HCT116 (cell line): ENCODE data around the gene CBFB.

Experiments used
- CEBPB ChIP-seq: IDR thresholded peaks from 2 replicates; pipeline ENCODE4 v1.6.1; 2012; ENCODE audit warnings: low read depth
- EZH2 ChIP-seq: fragments of 200-600 bp; sonication (generic); IDR thresholded peaks from 2 replicates; pipeline ENCODE4 v1.6.1; 2017; ENCODE audit warnings: antibody characterized with exemption, mixed run types
- POLR2A ChIP-seq: IDR thresholded peaks from 2 replicates; pipeline ENCODE4 v1.7.0; 2011; ENCODE audit warnings: borderline replicate concordance; ENCODE audit not compliant: insufficient read depth, insufficient read length; ENCODE audit errors: extremely low read depth
- POLR2AphosphoS5 ChIP-seq: IDR thresholded peaks from 2 replicates; pipeline ENCODE4 v1.6.1; 2011; ENCODE audit warnings: mild to moderate bottlenecking, low read depth, low read length, moderate library complexity
- SRF ChIP-seq: IDR thresholded peaks from 2 replicates; pipeline ENCODE4 v1.6.1; 2012; ENCODE audit warnings: low read depth
- ZNF274 ChIP-seq: fragments of 200-500 bp; sonication (Bioruptor generic); IDR thresholded peaks from 2 replicates; pipeline ENCODE4 v1.6.1; 2014; ENCODE audit warnings: mild to moderate bottlenecking, low read depth, low read length, inconsistent platforms
- TF ChIP-seq, protein P1 (sequence below), 3 experiments: fragments of 200-600 bp in 1 of 3; sonication (generic) in 1 of 3; IDR thresholded peaks in 2 of 3; conservative IDR thresholded peaks in 1 of 3; 2 replicates each; pipeline ENCODE4 v1.5.1; 2012 to 2017; ENCODE audit warnings: low read depth in 2 of 3, low read length in 2 of 3, antibody characterized with exemption in 1 of 3, borderline replicate concordance in 1 of 3, control low read depth in 1 of 3, mild to moderate bottlenecking in 1 of 3, mixed read lengths in 1 of 3, mixed run types in 1 of 3, moderate library complexity in 1 of 3; ENCODE audit not compliant: insufficient read depth in 1 of 3
- TF ChIP-seq, protein P2 (sequence below): IDR thresholded peaks from 2 replicates; pipeline ENCODE4 v1.6.1; 2012
- TF ChIP-seq, protein P3 (sequence below): IDR thresholded peaks from 2 replicates; pipeline ENCODE4 v1.6.1; 2012; ENCODE audit warnings: low read depth
- TF ChIP-seq, protein P4 (sequence below): IDR thresholded peaks from 2 replicates; pipeline ENCODE4 v1.6.1; 2011; ENCODE audit warnings: mild to moderate bottlenecking, low read length, moderate library complexity; ENCODE audit not compliant: insufficient replicate concordance; ENCODE audit errors: extremely low read depth

DNA sequence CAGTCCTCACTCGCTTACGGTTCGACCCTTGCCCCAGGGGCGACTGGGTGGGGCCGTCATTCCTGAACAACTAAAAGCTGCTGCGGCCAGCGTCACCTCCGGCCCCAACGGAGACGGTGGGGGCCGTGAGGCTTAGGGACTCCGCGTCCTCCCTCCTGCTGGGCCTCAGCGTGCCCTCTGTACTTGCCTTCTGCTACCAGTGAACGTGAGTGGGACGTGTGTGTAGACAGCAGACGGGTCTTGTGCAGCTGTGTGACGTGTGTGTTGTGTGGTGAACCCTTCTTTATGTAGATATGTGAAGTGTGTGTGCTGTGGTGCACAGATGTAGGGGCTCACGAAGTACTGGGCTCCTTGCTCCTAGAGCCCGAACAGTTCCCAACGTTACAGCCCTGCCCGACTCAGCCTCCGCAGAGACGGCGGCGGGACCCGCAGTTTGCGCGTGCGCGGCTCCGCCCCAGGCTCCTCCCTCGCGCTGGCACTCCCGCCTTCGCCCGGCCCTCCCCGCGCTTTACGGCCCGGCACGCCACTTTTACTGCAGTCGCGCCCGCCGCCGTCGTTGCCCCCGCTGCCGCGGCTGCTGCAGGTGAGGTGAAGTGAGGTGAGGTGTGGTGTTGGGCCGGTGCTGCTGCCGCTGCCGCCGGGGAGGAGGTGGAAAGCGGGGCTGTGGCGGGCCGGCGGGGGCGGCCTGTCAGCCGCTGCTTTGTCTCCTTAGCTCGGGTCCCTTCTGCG, 80.6 kb downstream of the CBFB start, which contains the start of gene PHAF1:
- peak; percentile 97 for TF ChIP-seq POLR2A
- TF ChIP-seq, protein P1, sequence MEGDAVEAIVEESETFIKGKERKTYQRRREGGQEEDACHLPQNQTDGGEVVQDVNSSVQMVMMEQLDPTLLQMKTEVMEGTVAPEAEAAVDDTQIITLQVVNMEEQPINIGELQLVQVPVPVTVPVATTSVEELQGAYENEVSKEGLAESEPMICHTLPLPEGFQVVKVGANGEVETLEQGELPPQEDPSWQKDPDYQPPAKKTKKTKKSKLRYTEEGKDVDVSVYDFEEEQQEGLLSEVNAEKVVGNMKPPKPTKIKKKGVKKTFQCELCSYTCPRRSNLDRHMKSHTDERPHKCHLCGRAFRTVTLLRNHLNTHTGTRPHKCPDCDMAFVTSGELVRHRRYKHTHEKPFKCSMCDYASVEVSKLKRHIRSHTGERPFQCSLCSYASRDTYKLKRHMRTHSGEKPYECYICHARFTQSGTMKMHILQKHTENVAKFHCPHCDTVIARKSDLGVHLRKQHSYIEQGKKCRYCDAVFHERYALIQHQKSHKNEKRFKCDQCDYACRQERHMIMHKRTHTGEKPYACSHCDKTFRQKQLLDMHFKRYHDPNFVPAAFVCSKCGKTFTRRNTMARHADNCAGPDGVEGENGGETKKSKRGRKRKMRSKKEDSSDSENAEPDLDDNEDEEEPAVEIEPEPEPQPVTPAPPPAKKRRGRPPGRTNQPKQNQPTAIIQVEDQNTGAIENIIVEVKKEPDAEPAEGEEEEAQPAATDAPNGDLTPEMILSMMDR (IDR thresholded peaks at IDR 0.05 in 2 of 3, conservative IDR thresholded peaks at IDR 0.05 in 1 of 3; ENCODE audit: borderline replicate concordance in 1 of 3, insufficient read depth in 1 of 3, low read depth in 2 of 3, low read length in 2 of 3), result no peak
- TF ChIP-seq, protein P2, sequence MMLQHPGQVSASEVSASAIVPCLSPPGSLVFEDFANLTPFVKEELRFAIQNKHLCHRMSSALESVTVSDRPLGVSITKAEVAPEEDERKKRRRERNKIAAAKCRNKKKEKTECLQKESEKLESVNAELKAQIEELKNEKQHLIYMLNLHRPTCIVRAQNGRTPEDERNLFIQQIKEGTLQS, result no peak
- TF ChIP-seq SRF, result no peak
- TF ChIP-seq EZH2, result no peak
- no peak for TF ChIP-seq CEBPB
- TF ChIP-seq ZNF274, result no peak
- TF ChIP-seq, protein P3, sequence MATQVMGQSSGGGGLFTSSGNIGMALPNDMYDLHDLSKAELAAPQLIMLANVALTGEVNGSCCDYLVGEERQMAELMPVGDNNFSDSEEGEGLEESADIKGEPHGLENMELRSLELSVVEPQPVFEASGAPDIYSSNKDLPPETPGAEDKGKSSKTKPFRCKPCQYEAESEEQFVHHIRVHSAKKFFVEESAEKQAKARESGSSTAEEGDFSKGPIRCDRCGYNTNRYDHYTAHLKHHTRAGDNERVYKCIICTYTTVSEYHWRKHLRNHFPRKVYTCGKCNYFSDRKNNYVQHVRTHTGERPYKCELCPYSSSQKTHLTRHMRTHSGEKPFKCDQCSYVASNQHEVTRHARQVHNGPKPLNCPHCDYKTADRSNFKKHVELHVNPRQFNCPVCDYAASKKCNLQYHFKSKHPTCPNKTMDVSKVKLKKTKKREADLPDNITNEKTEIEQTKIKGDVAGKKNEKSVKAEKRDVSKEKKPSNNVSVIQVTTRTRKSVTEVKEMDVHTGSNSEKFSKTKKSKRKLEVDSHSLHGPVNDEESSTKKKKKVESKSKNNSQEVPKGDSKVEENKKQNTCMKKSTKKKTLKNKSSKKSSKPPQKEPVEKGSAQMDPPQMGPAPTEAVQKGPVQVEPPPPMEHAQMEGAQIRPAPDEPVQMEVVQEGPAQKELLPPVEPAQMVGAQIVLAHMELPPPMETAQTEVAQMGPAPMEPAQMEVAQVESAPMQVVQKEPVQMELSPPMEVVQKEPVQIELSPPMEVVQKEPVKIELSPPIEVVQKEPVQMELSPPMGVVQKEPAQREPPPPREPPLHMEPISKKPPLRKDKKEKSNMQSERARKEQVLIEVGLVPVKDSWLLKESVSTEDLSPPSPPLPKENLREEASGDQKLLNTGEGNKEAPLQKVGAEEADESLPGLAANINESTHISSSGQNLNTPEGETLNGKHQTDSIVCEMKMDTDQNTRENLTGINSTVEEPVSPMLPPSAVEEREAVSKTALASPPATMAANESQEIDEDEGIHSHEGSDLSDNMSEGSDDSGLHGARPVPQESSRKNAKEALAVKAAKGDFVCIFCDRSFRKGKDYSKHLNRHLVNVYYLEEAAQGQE, result no peak
- TF ChIP-seq POLR2AphosphoS5, result peak; percentile 95
- TF ChIP-seq, protein P4, sequence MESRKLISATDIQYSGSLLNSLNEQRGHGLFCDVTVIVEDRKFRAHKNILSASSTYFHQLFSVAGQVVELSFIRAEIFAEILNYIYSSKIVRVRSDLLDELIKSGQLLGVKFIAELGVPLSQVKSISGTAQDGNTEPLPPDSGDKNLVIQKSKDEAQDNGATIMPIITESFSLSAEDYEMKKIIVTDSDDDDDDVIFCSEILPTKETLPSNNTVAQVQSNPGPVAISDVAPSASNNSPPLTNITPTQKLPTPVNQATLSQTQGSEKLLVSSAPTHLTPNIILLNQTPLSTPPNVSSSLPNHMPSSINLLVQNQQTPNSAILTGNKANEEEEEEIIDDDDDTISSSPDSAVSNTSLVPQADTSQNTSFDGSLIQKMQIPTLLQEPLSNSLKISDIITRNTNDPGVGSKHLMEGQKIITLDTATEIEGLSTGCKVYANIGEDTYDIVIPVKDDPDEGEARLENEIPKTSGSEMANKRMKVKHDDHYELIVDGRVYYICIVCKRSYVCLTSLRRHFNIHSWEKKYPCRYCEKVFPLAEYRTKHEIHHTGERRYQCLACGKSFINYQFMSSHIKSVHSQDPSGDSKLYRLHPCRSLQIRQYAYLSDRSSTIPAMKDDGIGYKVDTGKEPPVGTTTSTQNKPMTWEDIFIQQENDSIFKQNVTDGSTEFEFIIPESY, result no peak
